ENCODE results near the gene PDE6H. TPM values are rescaled to one million over a fixed set of nuclear protein-coding genes. Genes with fewer than 3 reads are reported as not detected.

Gene PDE6H
- total RNA-seq, 1 donor from 2014 or later = not detected

GRCh38 chr12:14968478-14968877 is 4.4 kb upstream of the PDE6H start:
- H3K9me3 Mint-ChIP-seq (ENCODE audit: low read depth) = peaks cover 4% of the 10 kb centered on the region
- H3K27me3 Mint-ChIP-seq = no peaks in the 10 kb centered on the region
- no peak for DNase-seq (ENCODE audit: low spot score, unreplicated experiment)
- no peak overlapping the region for H3K4me3 Mint-ChIP-seq (ENCODE audit: low read depth)
- H3K36me3 Mint-ChIP-seq (ENCODE audit: insufficient read depth) = no peaks in the 10 kb centered on the region
- TF ChIP-seq CTCF (IDR thresholded peaks at IDR 0.05; ENCODE audit: unreplicated experiment) = no peak
- peaks cover 7% of the 10 kb centered on the region for H3K4me1 Mint-ChIP-seq (ENCODE audit: low read depth)
- no peak overlapping the region for H3K27ac Mint-ChIP-seq

GRCh38 chr12:14970473-14970872 is 2.4 kb upstream of the PDE6H start:
- no peak overlapping the region for H3K4me3 Mint-ChIP-seq (ENCODE audit: low read depth)
- DNase-seq (ENCODE audit: low spot score, unreplicated experiment) = no peak
- H3K27me3 Mint-ChIP-seq = peaks cover 5% of the 10 kb centered on the region
- H3K9me3 Mint-ChIP-seq (ENCODE audit: low read depth) = peaks cover 4% of the 10 kb centered on the region
- no peaks in the 10 kb centered on the region for H3K36me3 Mint-ChIP-seq (ENCODE audit: insufficient read depth)
- no peak for TF ChIP-seq CTCF (IDR thresholded peaks at IDR 0.05; ENCODE audit: unreplicated experiment)
- no peak overlapping the region for H3K27ac Mint-ChIP-seq
- peaks cover 7% of the 10 kb centered on the region for H3K4me1 Mint-ChIP-seq (ENCODE audit: low read depth)

- no peak for DNase-seq (ENCODE audit: low spot score, unreplicated experiment)
- Mint-ChIP-seq H3K9me3 (ENCODE audit: low read depth) (peaks cover 4% of the 10 kb centered on the region), H3K4me3 (ENCODE audit: low read depth) (no peak overlapping the region), H3K36me3 (ENCODE audit: insufficient read depth) (no peaks in the 10 kb centered on the region), H3K4me1 (ENCODE audit: low read depth) (peaks cover 21% of the 10 kb centered on the region), H3K27ac (no peak overlapping the region), H3K27me3 (peaks cover 5% of the 10 kb centered on the region)
- no peak for TF ChIP-seq CTCF (IDR thresholded peaks at IDR 0.05; ENCODE audit: unreplicated experiment)
Measured at GRCh38 chr12:14974633-14975032, 1.8 kb downstream of the PDE6H start.

GRCh38 chr12:14975457-14975856 is 2.6 kb downstream of the PDE6H start:
- TF ChIP-seq CTCF (IDR thresholded peaks at IDR 0.05; ENCODE audit: unreplicated experiment) = no peak
- Mint-ChIP-seq H3K4me3 (ENCODE audit: low read depth) (no peak overlapping the region), H3K27me3 (peaks cover 5% of the 10 kb centered on the region), H3K4me1 (ENCODE audit: low read depth) (peaks cover 21% of the 10 kb centered on the region), H3K9me3 (ENCODE audit: low read depth) (no peaks in the 10 kb centered on the region), H3K36me3 (ENCODE audit: insufficient read depth) (no peaks in the 10 kb centered on the region), H3K27ac (no peak overlapping the region)
- no peak for DNase-seq (ENCODE audit: low spot score, unreplicated experiment)

- DNase-seq (ENCODE audit: low spot score, unreplicated experiment) = no peak
- Mint-ChIP-seq H3K27ac (no peak overlapping the region), H3K27me3 (peaks cover 5% of the 10 kb centered on the region), H3K36me3 (ENCODE audit: insufficient read depth) (no peaks in the 10 kb centered on the region), H3K4me1 (ENCODE audit: low read depth) (peaks cover 21% of the 10 kb centered on the region), H3K4me3 (ENCODE audit: low read depth) (no peak overlapping the region), H3K9me3 (ENCODE audit: low read depth) (no peaks in the 10 kb centered on the region)
- no peak for TF ChIP-seq CTCF (IDR thresholded peaks at IDR 0.05; ENCODE audit: unreplicated experiment)
Measured at GRCh38 chr12:14976658-14977057, 3.8 kb downstream of the PDE6H start.
